Effector memory CD4-positive, alpha-beta T cell (primary cell): Measurements from ENCODE around the gene CORO2B.

ENCODE experiments used
- DNase-seq, 3 donors: peaks; one replicate each; pipeline ENCODE4 v3.0.0-alpha.2; 2020
- H3K27ac ChIP-seq: 2 replicates; pipeline ENCODE4 v1.7.0; 2013; ENCODE audit warnings: mild to moderate bottlenecking, low read length, moderate library complexity; ENCODE audit not compliant: insufficient read depth, poor library complexity, severe bottlenecking
- H3K27me3 ChIP-seq: replicated peaks from 2 replicates; pipeline ENCODE4 v1.7.0; 2013; ENCODE audit warnings: mild to moderate bottlenecking, low read length; ENCODE audit not compliant: insufficient read depth, control insufficient read depth, poor library complexity, severe bottlenecking
- H3K36me3 ChIP-seq: 2 replicates; pipeline ENCODE4 v1.7.0; 2013; ENCODE audit warnings: mild to moderate bottlenecking, low read length, moderate library complexity; ENCODE audit not compliant: control insufficient read depth, insufficient read depth
- H3K4me1 ChIP-seq: 2 replicates; pipeline ENCODE4 v1.7.0; 2013; ENCODE audit warnings: low read length, mild to moderate bottlenecking; ENCODE audit not compliant: control insufficient read depth, insufficient read depth, poor library complexity, severe bottlenecking
- H3K4me3 ChIP-seq: 2 replicates; pipeline ENCODE4 v1.7.0; 2013; ENCODE audit warnings: low read length, low read depth, mild to moderate bottlenecking; ENCODE audit not compliant: insufficient read depth, poor library complexity, severe bottlenecking
- H3K9me3 ChIP-seq: 2 replicates; pipeline ENCODE4 v1.7.0; 2013; ENCODE audit warnings: mild to moderate bottlenecking, low read length, moderate library complexity; ENCODE audit not compliant: control insufficient read depth

CORO2B gene

GRCh38 chr15:68615811-68616210 lies 37.0 kb downstream of the CORO2B start:
- H3K4me1 ChIP-seq = no peaks in the 10 kb centered on the region
- H3K4me3 ChIP-seq = no peak overlapping the region
- H3K36me3 ChIP-seq = no peaks in the 10 kb centered on the region
- no peak for DNase-seq
- no peaks in the 10 kb centered on the region for H3K9me3 ChIP-seq
- H3K27me3 ChIP-seq = no peaks in the 10 kb centered on the region
- H3K27ac ChIP-seq = no peak overlapping the region

- H3K36me3 ChIP-seq = no peaks in the 10 kb centered on the region
- no peak overlapping the region for H3K4me3 ChIP-seq
- no peak overlapping the region for H3K27ac ChIP-seq
- no peaks in the 10 kb centered on the region for H3K4me1 ChIP-seq
- no peak for DNase-seq
- H3K9me3 ChIP-seq = no peaks in the 10 kb centered on the region
- H3K27me3 ChIP-seq = no peaks in the 10 kb centered on the region
Measured at GRCh38 chr15:68616397-68616796, 37.6 kb downstream of the CORO2B start.

GRCh38 chr15:68617001-68617400 lies 38.2 kb downstream of the CORO2B start:
- no peak for DNase-seq
- Histone ChIP-seq H3K4me1 (no peaks in the 10 kb centered on the region), H3K27me3 (no peaks in the 10 kb centered on the region), H3K4me3 (no peak overlapping the region), H3K36me3 (no peaks in the 10 kb centered on the region), H3K27ac (no peak overlapping the region), H3K9me3 (no peaks in the 10 kb centered on the region)

GRCh38 chr15:68617777-68618176 lies 39.0 kb downstream of the CORO2B start:
- no peaks in the 10 kb centered on the region for H3K4me1 ChIP-seq
- H3K9me3 ChIP-seq = no peaks in the 10 kb centered on the region
- H3K27ac ChIP-seq = no peak overlapping the region
- H3K36me3 ChIP-seq = no peaks in the 10 kb centered on the region
- H3K4me3 ChIP-seq = no peak overlapping the region
- DNase-seq = no peak
- no peaks in the 10 kb centered on the region for H3K27me3 ChIP-seq

- no peaks in the 10 kb centered on the region for H3K27me3 ChIP-seq
- H3K9me3 ChIP-seq = no peaks in the 10 kb centered on the region
- H3K36me3 ChIP-seq = no peaks in the 10 kb centered on the region
- no peak overlapping the region for H3K27ac ChIP-seq
- H3K4me1 ChIP-seq = no peaks in the 10 kb centered on the region
- DNase-seq = no peak
- H3K4me3 ChIP-seq = no peak overlapping the region
Measured at GRCh38 chr15:68618394-68618793, 39.6 kb downstream of the CORO2B start.

GRCh38 chr15:68618908-68619698 lies 40.3 kb downstream of the CORO2B start:
- no peak overlapping the region for H3K27ac ChIP-seq
- no peaks in the 10 kb centered on the region for H3K4me1 ChIP-seq
- no peaks in the 10 kb centered on the region for H3K27me3 ChIP-seq
- DNase-seq = no peak
- H3K9me3 ChIP-seq = no peaks in the 10 kb centered on the region
- H3K4me3 ChIP-seq = no peak overlapping the region
- no peaks in the 10 kb centered on the region for H3K36me3 ChIP-seq

- Histone ChIP-seq H3K4me1 (no peaks in the 10 kb centered on the region), H3K4me3 (no peak overlapping the region), H3K27me3 (no peaks in the 10 kb centered on the region), H3K36me3 (no peaks in the 10 kb centered on the region), H3K9me3 (no peaks in the 10 kb centered on the region), H3K27ac (no peak overlapping the region)
- no peak for DNase-seq
Measured at GRCh38 chr15:68620721-68621527, 42.1 kb downstream of the CORO2B start.

GRCh38 chr15:68621535-68621934 lies 42.7 kb downstream of the CORO2B start:
- Histone ChIP-seq H3K4me3 (no peak overlapping the region), H3K4me1 (no peaks in the 10 kb centered on the region), H3K27ac (no peak overlapping the region)

GRCh38 chr15:68623301-68623892 lies 44.6 kb downstream of the CORO2B start:
- DNase-seq = no peak
- Histone ChIP-seq H3K27ac (no peak overlapping the region), H3K27me3 (peaks cover 4% of the 10 kb centered on the region), H3K4me1 (no peaks in the 10 kb centered on the region), H3K9me3 (no peaks in the 10 kb centered on the region), H3K36me3 (no peaks in the 10 kb centered on the region), H3K4me3 (no peak overlapping the region)

More at GRCh38 chr15:68621535-68621934, 42.7 kb downstream of the CORO2B start:
- Histone ChIP-seq H3K9me3 (no peaks in the 10 kb centered on the region), H3K27me3 (no peaks in the 10 kb centered on the region), H3K36me3 (no peaks in the 10 kb centered on the region)
- no peak for DNase-seq

GRCh38 chr15:68625853-68626252 lies 47.1 kb downstream of the CORO2B start:
- Histone ChIP-seq H3K4me3 (no peak overlapping the region), H3K27ac (no peak overlapping the region), H3K9me3 (no peaks in the 10 kb centered on the region), H3K27me3 (peaks cover 4% of the 10 kb centered on the region), H3K36me3 (no peaks in the 10 kb centered on the region), H3K4me1 (no peaks in the 10 kb centered on the region)
- no peak for DNase-seq
